Neural progenitor cell (in vitro differentiated cells): ENCODE measurements around the gene FAM131B. TPM values are rescaled to one million over a fixed set of nuclear protein-coding genes. Genes with fewer than 3 reads are reported as not detected.

ENCODE experiments used
- DNase-seq: peaks from one replicate; pipeline ENCODE4 v3.0.0-alpha.2; 2016; ENCODE audit warnings: low spot score
- H2AFZ ChIP-seq: fragments of 200-600 bp; sonication (generic); replicated peaks from 2 replicates; pipeline ENCODE4 v1.6.1; 2016; ENCODE audit warnings: antibody characterized with exemption
- H3F3A ChIP-seq: fragments of 200-600 bp; sonication (generic); 2 replicates; pipeline ENCODE4 v1.6.1; 2016; ENCODE audit warnings: antibody characterized with exemption, low read depth
- H3K27ac ChIP-seq: fragments of 200-600 bp; sonication (generic); 2 replicates; pipeline ENCODE4 v1.5.1; 2016; ENCODE audit warnings: mild to moderate bottlenecking
- H3K27me3 ChIP-seq: fragments of 200-600 bp; sonication (generic); 2 replicates; pipeline ENCODE4 v1.6.1; 2016; ENCODE audit warnings: mild to moderate bottlenecking, moderate library complexity
- H3K36me3 ChIP-seq: fragments of 200-600 bp; sonication (generic); 2 replicates; pipeline ENCODE4 v1.5.1; 2016
- H3K4me1 ChIP-seq: fragments of 200-600 bp; sonication (generic); 2 replicates; pipeline ENCODE4 v1.6.1; 2016; ENCODE audit warnings: mixed run types
- H3K4me2 ChIP-seq: fragments of 200-600 bp; sonication (generic); 2 replicates; pipeline ENCODE4 v1.6.1; 2016
- H3K4me3 ChIP-seq: fragments of 200-600 bp; sonication (generic); 2 replicates; pipeline ENCODE4 v1.5.1; 2016
- H3K79me2 ChIP-seq: fragments of 200-600 bp; sonication (generic); 2 replicates; pipeline ENCODE4 v1.6.1; 2016; ENCODE audit warnings: low read depth
- H3K9ac ChIP-seq: fragments of 200-600 bp; sonication (generic); 2 replicates; pipeline ENCODE4 v1.6.1; 2016
- H3K9me3 ChIP-seq: fragments of 200-600 bp; sonication (generic); 2 replicates; pipeline ENCODE4 v1.5.1; 2016; ENCODE audit warnings: low read depth
- H4K20me1 ChIP-seq: fragments of 200-600 bp; sonication (generic); 2 replicates; pipeline ENCODE4 v1.6.1; 2016; ENCODE audit warnings: low read depth
- H3K27ac Mint-ChIP-seq: 3 replicates; pipeline ENCODE4 v1.8.0; 2021; ENCODE audit warnings: mixed read lengths
- H3K27me3 Mint-ChIP-seq: 2 replicates; pipeline ENCODE4 v1.8.0; 2022; ENCODE audit warnings: low read depth, mild to moderate bottlenecking, inconsistent platforms, moderate library complexity, mixed read lengths; ENCODE audit not compliant: insufficient read depth
- H3K36me3 Mint-ChIP-seq: 3 replicates; pipeline ENCODE4 v1.8.0; 2021; ENCODE audit warnings: mixed read lengths
- H3K4me1 Mint-ChIP-seq: 3 replicates; pipeline ENCODE4 v1.8.0; 2021; ENCODE audit warnings: mixed read lengths
- H3K4me3 Mint-ChIP-seq: 3 replicates; pipeline ENCODE4 v1.8.0; 2021; ENCODE audit warnings: mild to moderate bottlenecking, moderate library complexity, mixed read lengths
- H3K9me3 Mint-ChIP-seq: 3 replicates; pipeline ENCODE4 v1.8.0; 2020; ENCODE audit warnings: mixed read lengths
- EZH2 ChIP-seq: fragments of 200-600 bp; sonication (generic); IDR thresholded peaks from 2 replicates; pipeline ENCODE4 v1.6.1; 2017; ENCODE audit warnings: antibody characterized with exemption, mild to moderate bottlenecking, moderate library complexity
- EZH2phosphoT487 ChIP-seq: fragments of 200-600 bp; sonication (generic); IDR thresholded peaks from 2 replicates; pipeline ENCODE4 v1.6.1; 2017; ENCODE audit warnings: antibody characterized with exemption
- total RNA-seq: library from RNA; depleted of rRNA; stranded (reverse); fragments of >200 nt; gene quantifications from 2 replicates; pipeline ENCODE4 v1.2.3, GENCODE V29; 2015; ENCODE audit warnings: low replicate concordance
- TF ChIP-seq, protein P1 (sequence below): fragments of 200-600 bp; sonication (generic); IDR thresholded peaks from 2 replicates; pipeline ENCODE4 v1.5.1; 2017; ENCODE audit warnings: antibody characterized with exemption, mild to moderate bottlenecking

The FAM131B gene
- total RNA-seq, 1 donor from 2014 or later = 20.1 TPM

DNA sequence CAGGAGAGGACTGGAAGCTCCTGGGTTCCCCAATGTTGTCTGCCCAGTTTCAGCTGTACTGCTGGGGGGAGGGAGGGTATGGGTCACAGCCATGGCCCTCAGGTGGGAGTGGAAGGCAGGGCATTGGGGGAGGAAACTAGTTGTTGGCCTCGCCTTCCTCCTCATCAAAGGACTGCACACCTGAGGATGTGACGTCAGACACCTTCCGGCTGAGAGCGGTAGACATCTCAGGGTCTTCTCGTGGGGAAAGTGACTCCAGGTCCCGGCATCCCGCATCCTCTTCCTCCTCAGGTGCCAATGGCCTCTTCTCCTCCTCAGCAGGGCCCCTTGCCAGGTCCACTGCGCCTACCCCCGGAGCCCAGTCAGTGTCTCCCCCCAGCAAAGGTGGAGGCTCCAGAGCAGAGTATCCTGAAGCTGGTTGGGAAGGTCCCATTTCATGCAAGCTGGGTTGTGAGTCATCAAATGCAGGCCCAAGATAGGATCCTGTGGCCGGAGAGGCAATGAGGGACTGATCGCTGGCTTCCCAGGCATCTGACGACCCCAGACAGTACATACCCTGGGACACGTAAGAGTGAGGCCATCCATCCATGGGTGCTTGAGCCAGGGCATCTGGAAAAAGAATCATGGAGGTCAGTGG lies 6.0 kb downstream of the FAM131B start:
- H3K79me2 ChIP-seq = no peaks in the 10 kb centered on the region
- Mint-ChIP-seq H3K36me3 (peaks cover 39% of the 10 kb centered on the region), H3K4me1 (peaks cover 28% of the 10 kb centered on the region), H3K27ac (no peak overlapping the region), H3K4me3 (no peak overlapping the region), H3K9me3 (no peaks in the 10 kb centered on the region), H3K27me3 (peaks cover 4% of the 10 kb centered on the region)
- H3K27me3 ChIP-seq = no peaks in the 10 kb centered on the region
- no peak overlapping the region for H3K27ac ChIP-seq
- peaks cover 24% of the 10 kb centered on the region for H4K20me1 ChIP-seq
- TF ChIP-seq EZH2phosphoT487 = no peak
- TF ChIP-seq, protein P1, sequence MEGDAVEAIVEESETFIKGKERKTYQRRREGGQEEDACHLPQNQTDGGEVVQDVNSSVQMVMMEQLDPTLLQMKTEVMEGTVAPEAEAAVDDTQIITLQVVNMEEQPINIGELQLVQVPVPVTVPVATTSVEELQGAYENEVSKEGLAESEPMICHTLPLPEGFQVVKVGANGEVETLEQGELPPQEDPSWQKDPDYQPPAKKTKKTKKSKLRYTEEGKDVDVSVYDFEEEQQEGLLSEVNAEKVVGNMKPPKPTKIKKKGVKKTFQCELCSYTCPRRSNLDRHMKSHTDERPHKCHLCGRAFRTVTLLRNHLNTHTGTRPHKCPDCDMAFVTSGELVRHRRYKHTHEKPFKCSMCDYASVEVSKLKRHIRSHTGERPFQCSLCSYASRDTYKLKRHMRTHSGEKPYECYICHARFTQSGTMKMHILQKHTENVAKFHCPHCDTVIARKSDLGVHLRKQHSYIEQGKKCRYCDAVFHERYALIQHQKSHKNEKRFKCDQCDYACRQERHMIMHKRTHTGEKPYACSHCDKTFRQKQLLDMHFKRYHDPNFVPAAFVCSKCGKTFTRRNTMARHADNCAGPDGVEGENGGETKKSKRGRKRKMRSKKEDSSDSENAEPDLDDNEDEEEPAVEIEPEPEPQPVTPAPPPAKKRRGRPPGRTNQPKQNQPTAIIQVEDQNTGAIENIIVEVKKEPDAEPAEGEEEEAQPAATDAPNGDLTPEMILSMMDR = no peak
- TF ChIP-seq EZH2 = no peak
- H3K36me3 ChIP-seq = no peaks in the 10 kb centered on the region
- peaks cover 27% of the 10 kb centered on the region for H3K4me1 ChIP-seq
- H3K4me3 ChIP-seq = no peak overlapping the region
- H3K9me3 ChIP-seq = no peaks in the 10 kb centered on the region
- no peak for DNase-seq
- H3K4me2 ChIP-seq = no peak overlapping the region
- H2AFZ ChIP-seq = no peak overlapping the region
- H3F3A ChIP-seq = peaks cover 23% of the 10 kb centered on the region
- H3K9ac ChIP-seq = no peak overlapping the region

DNA sequence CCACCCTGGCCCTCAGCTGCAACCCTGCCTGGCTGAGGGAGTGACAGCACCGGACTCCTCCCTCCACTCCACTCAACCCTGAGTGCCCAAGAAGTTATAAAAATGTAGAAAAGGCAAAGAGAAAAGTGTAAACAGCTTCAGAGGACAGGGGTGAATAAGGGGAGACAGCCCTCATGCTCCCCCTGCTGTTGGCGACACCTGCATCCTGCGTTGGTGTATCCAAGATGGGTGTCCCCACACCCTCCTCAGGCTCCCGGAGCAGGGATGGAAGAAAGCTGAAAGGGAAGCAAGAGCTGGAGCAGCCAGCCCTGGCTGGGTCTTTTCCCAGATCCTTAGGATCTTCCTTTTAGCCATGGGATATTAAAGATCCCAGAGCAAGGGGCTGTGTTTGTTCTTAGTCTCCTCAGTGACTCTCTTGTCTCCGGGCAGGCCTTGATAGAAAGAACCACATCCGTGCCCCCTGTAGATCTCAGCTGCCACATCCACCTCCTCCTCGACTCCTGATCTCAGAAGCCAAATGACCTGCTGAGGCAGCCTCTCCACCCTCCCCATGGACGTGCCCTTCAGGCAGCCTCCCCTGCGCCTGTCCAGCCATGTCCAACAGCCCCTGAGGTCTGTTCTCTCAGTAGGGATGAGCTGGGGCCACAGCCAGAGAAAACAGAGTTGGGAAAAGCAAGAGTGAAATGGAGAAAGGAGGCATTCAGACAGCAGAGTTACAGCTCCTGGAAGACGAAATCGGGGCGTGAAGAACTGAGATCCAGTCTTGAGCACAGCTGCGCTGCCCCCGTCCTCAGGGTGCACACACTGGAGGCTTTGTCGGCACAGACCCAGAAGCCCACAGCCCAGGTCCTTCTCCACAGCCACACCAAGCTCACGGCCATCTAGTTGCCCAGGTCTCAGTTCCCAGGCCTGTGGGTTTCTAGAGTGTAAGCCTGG lies 6.8 kb downstream of the FAM131B start:
- no peaks in the 10 kb centered on the region for H3K9me3 ChIP-seq
- H2AFZ ChIP-seq = no peak overlapping the region
- peaks cover 24% of the 10 kb centered on the region for H4K20me1 ChIP-seq
- H3K27me3 ChIP-seq = no peaks in the 10 kb centered on the region
- TF ChIP-seq EZH2 (no peak), EZH2phosphoT487 (no peak)
- TF ChIP-seq, protein P1 = no peak
- no peaks in the 10 kb centered on the region for H3K9me3 Mint-ChIP-seq
- H3K79me2 ChIP-seq = no peaks in the 10 kb centered on the region
- no peak for DNase-seq
- H3K9ac ChIP-seq = no peak overlapping the region
- no peak overlapping the region for H3K27ac Mint-ChIP-seq
- peaks cover 23% of the 10 kb centered on the region for H3K4me1 ChIP-seq
- H3K27ac ChIP-seq = no peak overlapping the region
- no peak overlapping the region for H3K4me3 Mint-ChIP-seq
- no peak overlapping the region for H3K4me2 ChIP-seq
- H3K36me3 ChIP-seq = no peaks in the 10 kb centered on the region
- H3K27me3 Mint-ChIP-seq = peaks cover 7% of the 10 kb centered on the region
- H3K36me3 Mint-ChIP-seq = peaks cover 39% of the 10 kb centered on the region
- peaks cover 19% of the 10 kb centered on the region for H3F3A ChIP-seq
- H3K4me1 Mint-ChIP-seq = peaks cover 30% of the 10 kb centered on the region
- H3K4me3 ChIP-seq = no peak overlapping the region

DNA sequence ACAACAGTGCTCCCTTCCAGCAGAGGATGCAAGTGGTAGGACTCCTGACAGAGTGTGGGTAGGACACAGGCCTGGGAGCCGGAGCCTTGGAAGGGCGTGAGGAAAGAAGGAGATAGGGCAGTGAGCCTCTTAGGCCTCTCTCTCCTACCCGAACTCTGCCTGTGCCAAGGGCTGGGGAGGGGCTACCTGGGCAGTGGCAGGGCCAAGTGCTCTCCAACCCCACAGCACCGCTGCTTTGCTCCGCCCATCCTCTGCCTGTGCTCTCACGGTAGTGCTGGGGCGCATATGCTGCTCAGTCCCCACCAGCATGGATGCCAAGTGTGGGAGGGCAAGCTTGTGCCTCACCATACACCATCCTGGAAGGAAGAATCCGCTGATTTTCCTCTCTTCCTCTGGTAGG lies 7.5 kb downstream of the FAM131B start:
- Histone ChIP-seq H3K4me3 (no peak overlapping the region), H3K9ac (no peak overlapping the region), H2AFZ (no peak overlapping the region), H3K9me3 (no peaks in the 10 kb centered on the region), H3K79me2 (no peaks in the 10 kb centered on the region), H3K4me1 (peaks cover 19% of the 10 kb centered on the region), H3K4me2 (no peak overlapping the region), H3K27ac (no peak overlapping the region), H3K36me3 (no peaks in the 10 kb centered on the region), H3F3A (peaks cover 18% of the 10 kb centered on the region), H3K27me3 (no peaks in the 10 kb centered on the region), H4K20me1 (peaks cover 24% of the 10 kb centered on the region)
- peaks cover 6% of the 10 kb centered on the region for H3K27me3 Mint-ChIP-seq
- DNase-seq = no peak
- H3K27ac Mint-ChIP-seq = no peak overlapping the region
- H3K9me3 Mint-ChIP-seq = no peaks in the 10 kb centered on the region
- no peak for TF ChIP-seq EZH2phosphoT487
- TF ChIP-seq, protein P1 = no peak
- TF ChIP-seq EZH2 = no peak
- H3K36me3 Mint-ChIP-seq = peaks cover 36% of the 10 kb centered on the region
- peaks cover 25% of the 10 kb centered on the region for H3K4me1 Mint-ChIP-seq
- no peak overlapping the region for H3K4me3 Mint-ChIP-seq
